CD14-positive monocyte (primary cell): ENCODE measurements around the gene BUD13. TPM values are rescaled to one million over a fixed set of nuclear protein-coding genes. Genes with fewer than 3 reads are reported as not detected.

Source experiments
- DNase-seq, 3 donors: peaks; one replicate each; pipeline ENCODE4 v3.0.0-alpha.2; 2011 to 2022
- H2AFZ ChIP-seq: 2 replicates; pipeline ENCODE4 v1.6.0; 2012; ENCODE audit warnings: mild to moderate bottlenecking, low read depth, low read length, inconsistent platforms; ENCODE audit not compliant: insufficient read depth, poor library complexity, severe bottlenecking
- H3K27ac ChIP-seq, 2 donors: 1 replicate in 1 of 2; 2 replicates in 1 of 2; pipeline ENCODE4 v1.5.1; 2012 to 2013; ENCODE audit warnings: low read length in 2 of 2, control low read depth in 1 of 2, inconsistent platforms in 1 of 2, low read depth in 1 of 2, mild to moderate bottlenecking in 1 of 2
- H3K27me3 ChIP-seq, 2 donors: one replicate each; pipeline versions ENCODE4 v1.6.0 to v1.6.1; 2011 to 2013; ENCODE audit warnings: low read length in 2 of 2; ENCODE audit not compliant: control insufficient read depth in 2 of 2, insufficient read depth in 2 of 2
- H3K36me3 ChIP-seq, 2 donors: replicated peaks in 1 of 2; 1 replicate in 1 of 2; 2 replicates in 1 of 2; pipeline versions ENCODE4 v1.5.1 to v1.6.1; 2012 to 2013; ENCODE audit warnings: low read length in 2 of 2, control low read depth in 1 of 2, inconsistent platforms in 1 of 2, mild to moderate bottlenecking in 1 of 2; ENCODE audit not compliant: insufficient read depth in 2 of 2, control insufficient read depth in 1 of 2
- H3K4me1 ChIP-seq, 2 donors: 1 replicate in 1 of 2; 2 replicates in 1 of 2; pipeline versions ENCODE4 v1.5.1 to v1.6.1; 2012 to 2013; ENCODE audit warnings: low read length in 2 of 2, control low read depth in 1 of 2, inconsistent platforms in 1 of 2, mild to moderate bottlenecking in 1 of 2, moderate library complexity in 1 of 2; ENCODE audit not compliant: insufficient read depth in 2 of 2, control insufficient read depth in 1 of 2
- H3K4me2 ChIP-seq: replicated peaks from 2 replicates; pipeline ENCODE3; 2012; ENCODE audit warnings: low read length, moderate library complexity, mild to moderate bottlenecking; ENCODE audit not compliant: poor library complexity, severe bottlenecking; ENCODE audit errors: extremely low read depth
- H3K4me3 ChIP-seq, 3 experiments: fragments of 200-600 bp in 1 of 3; sonication (generic) in 1 of 3; replicated peaks in 1 of 3; 1 replicate in 2 of 3; 2 replicates in 1 of 3; pipeline ENCODE4 v1.5.1; 2011 to 2013; ENCODE audit warnings: low read length in 3 of 3, mild to moderate bottlenecking in 3 of 3, control low read depth in 2 of 3, low read depth in 2 of 3, inconsistent platforms in 1 of 3, moderate library complexity in 1 of 3
- H3K79me2 ChIP-seq: 2 replicates; pipeline ENCODE4 v1.6.0; 2012; ENCODE audit warnings: mild to moderate bottlenecking, control low read depth, inconsistent platforms, low read length, moderate library complexity; ENCODE audit not compliant: insufficient read depth
- H3K9ac ChIP-seq: 2 replicates; pipeline ENCODE4 v1.6.0; 2017; ENCODE audit warnings: low read length, mild to moderate bottlenecking; ENCODE audit not compliant: insufficient read depth, poor library complexity, severe bottlenecking
- H3K9me3 ChIP-seq, 2 donors: replicated peaks in 1 of 2; 1 replicate in 1 of 2; 2 replicates in 1 of 2; pipeline versions ENCODE4 v1.5.1 to v1.6.1; 2012 to 2013; ENCODE audit warnings: low read length in 2 of 2, control low read depth in 1 of 2; ENCODE audit not compliant: control insufficient read depth in 1 of 2, insufficient read depth in 1 of 2
- H4K20me1 ChIP-seq: 2 replicates; pipeline ENCODE4 v1.6.0; 2012; ENCODE audit warnings: mild to moderate bottlenecking, low read length, control low read depth, moderate library complexity; ENCODE audit not compliant: insufficient read depth
- H3K27ac Mint-ChIP-seq, 7 donors: one replicate each; pipeline ENCODE4 v1.8.0; 2020; ENCODE audit warnings: mild to moderate bottlenecking in 7 of 7, mixed read lengths in 7 of 7, moderate library complexity in 6 of 7, inconsistent platforms in 2 of 7
- H3K27me3 Mint-ChIP-seq, 3 donors: one replicate each; pipeline ENCODE4 v1.8.0; 2021 to 2022; ENCODE audit warnings: low read depth in 3 of 3, mild to moderate bottlenecking in 3 of 3, mixed read lengths in 3 of 3, moderate library complexity in 3 of 3, inconsistent platforms in 1 of 3
- H3K36me3 Mint-ChIP-seq, 2 donors: one replicate each; pipeline ENCODE4 v1.8.0; 2020; ENCODE audit warnings: mixed read lengths in 2 of 2, inconsistent platforms in 1 of 2, mild to moderate bottlenecking in 1 of 2
- H3K4me1 Mint-ChIP-seq: one replicate; pipeline ENCODE4 v1.8.0; 2020; ENCODE audit warnings: mild to moderate bottlenecking, mixed read lengths
- H3K4me3 Mint-ChIP-seq, 2 donors: one replicate each; pipeline ENCODE4 v1.8.0; 2020; ENCODE audit warnings: mild to moderate bottlenecking in 2 of 2, mixed read lengths in 2 of 2, moderate library complexity in 1 of 2
- H3K9me3 Mint-ChIP-seq, 7 donors: one replicate each; pipeline ENCODE4 v1.8.0; 2020 to 2022; ENCODE audit warnings: mixed read lengths in 7 of 7, mild to moderate bottlenecking in 6 of 7, moderate library complexity in 6 of 7, inconsistent platforms in 2 of 7
- CTCF ChIP-seq: fragments of 200-600 bp; IDR thresholded peaks from one replicate; pipeline ENCODE4 v1.8.0; 2022; ENCODE audit warnings: antibody characterized with exemption, mild to moderate bottlenecking
- WGBS: methylation state at CpG from one replicate; pipeline ENCODE4 v1.1.5; 2013; ENCODE audit warnings: missing lambda C conversion rate; ENCODE audit not compliant: insufficient coverage; 5-methylcytosine and 5-hydroxymethylcytosine counted together
- intact Hi-C, 2 donors: fragments of 100-400 bp; cut with micrococcal nuclease; formaldehyde crosslinking; loops; one replicate each; pipeline versions ENCODE4 v1.15.0 to v1.15.1; 2023
- polyA plus RNA-seq, 3 donors: library from polyadenylated mRNA; depleted of rRNA in 1 of 3; unstranded in 2 of 3; stranded (reverse) in 1 of 3; fragments of 300-500 nt in 2 of 3; fragments of >200 nt in 1 of 3; fragmentation: Illumina TruSeq in 2 of 3; gene quantifications; 1 replicate in 2 of 3; 2 replicates in 1 of 3; pipeline ENCODE4 v1.2.3, GENCODE V29; 2012 to 2021

The BUD13 gene
- polyA plus RNA-seq, 3 donors: 4.2 to 8.7 (median 5.3) TPM

- Histone ChIP-seq H3K4me3 (no peak overlapping the region), H3K27me3 (no peaks in the 10 kb centered on the region), H3K36me3 (peaks cover 5 to 17% of the 10 kb centered on the region in 2 donors), H3K4me2 (no peak overlapping the region), H3K9me3 (no peaks in the 10 kb centered on the region), H3K27ac (no peak overlapping the region), H2AFZ (no peak overlapping the region), H3K79me2 (no peaks in the 10 kb centered on the region), H3K4me1 (no peaks in the 10 kb centered on the region), H3K9ac (no peak overlapping the region), H4K20me1 (no peaks in the 10 kb centered on the region)
- Mint-ChIP-seq H3K27ac (no peak overlapping the region), H3K9me3 (no peaks in the 10 kb centered on the region), H3K4me1 (peaks cover 9% of the 10 kb centered on the region), H3K4me3 (no peak overlapping the region), H3K27me3 (peaks cover 0 to 1% (median 0%) of the 10 kb centered on the region in 3 donors), H3K36me3 (peaks cover 12 to 20% of the 10 kb centered on the region in 2 donors)
- intact Hi-C loops: no loop called here
- TF ChIP-seq CTCF: no peak
- 55% methylated on average over 3 of the region's 4 CpGs for WGBS
- no peak for DNase-seq
Measured at GRCh38 chr11:116740741-116741140, 32.0 kb downstream of the BUD13 start.

GRCh38 chr11:116738975-116739374 is 33.8 kb downstream of the BUD13 start:
- Histone ChIP-seq H3K27ac (no peak overlapping the region), H3K9me3 (no peaks in the 10 kb centered on the region), H3K9ac (no peak overlapping the region), H3K4me1 (peaks cover under 1 to 2% of the 10 kb centered on the region in 2 donors), H2AFZ (no peak overlapping the region), H4K20me1 (no peaks in the 10 kb centered on the region), H3K27me3 (no peaks in the 10 kb centered on the region), H3K4me3 (no peak overlapping the region), H3K4me2 (no peak overlapping the region), H3K79me2 (no peaks in the 10 kb centered on the region), H3K36me3 (no peaks in the 10 kb centered on the region)
- TF ChIP-seq CTCF: no peak
- peaks cover 11% of the 10 kb centered on the region for H3K4me1 Mint-ChIP-seq
- WGBS: 91% methylated on average over 1 of the region's 2 CpGs
- H3K36me3 Mint-ChIP-seq: peaks cover 7 to 21% of the 10 kb centered on the region in 2 donors
- H3K27ac Mint-ChIP-seq: peak overlapping the region in 1 of 7 donors; percentile 81
- no peaks in the 10 kb centered on the region for H3K9me3 Mint-ChIP-seq
- no peak overlapping the region for H3K4me3 Mint-ChIP-seq
- DNase-seq: no peak
- intact Hi-C loops: no loop called here
- peaks cover 0 to 2% (median 0%) of the 10 kb centered on the region in 3 donors for H3K27me3 Mint-ChIP-seq
